ENCODE measurements around the gene ADAMTS8. TPM values are rescaled to one million over a fixed set of nuclear protein-coding genes. Genes with fewer than 3 reads are reported as not detected.

ADAMTS8 gene
- polyA plus RNA-seq, 1 of the 3 experiments (the other 2 are of a cell fraction) = not detected

DNA sequence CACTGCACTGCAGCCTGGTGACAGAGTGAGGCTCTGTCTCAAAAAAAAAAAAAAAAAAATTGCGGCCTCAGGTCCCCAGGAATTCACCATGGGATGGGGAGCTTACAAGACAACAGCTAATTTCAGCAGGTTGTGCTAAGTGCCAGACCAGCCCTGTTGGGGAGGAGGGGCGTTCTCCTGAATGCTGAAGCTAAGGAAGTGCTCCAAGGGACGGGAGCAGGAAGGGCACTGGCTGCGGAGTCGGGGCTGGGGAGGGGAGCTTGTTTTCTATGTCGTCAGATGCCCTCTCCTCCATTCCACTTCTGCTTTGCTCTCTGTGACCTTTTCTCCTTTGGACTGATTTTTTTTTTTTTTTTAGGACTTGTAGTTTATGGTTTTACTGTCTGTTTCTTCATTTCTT, 24.5 kb upstream of the ADAMTS8 start:
- WGBS (ENCODE audit: low lambda C conversion rate) = 94% methylated on average over 6 of the region's 6 CpGs
- H3K9me2 ChIP-seq = no peaks in the 10 kb centered on the region
- peaks cover 3% of the 10 kb centered on the region for H3F3A ChIP-seq (replicated peaks; ENCODE audit: insufficient read depth)
- H3K4me1 ChIP-seq (ENCODE audit: control insufficient read depth in 1 of 2, insufficient read depth in 2 of 2, low read depth in 1 of 2, low read length in 1 of 2) = peaks cover 8 to 9% of the 10 kb centered on the region in 2 experiments; a peak in 2 of 4 replicates
- POLR2A ChIA-PET = no interaction called here
- CTCF ChIA-PET = interaction anchor here (1.0 to 2.5 kb wide), 2 partner anchors 18 to 409 kb away, joined by 3 to 12 read pairs; no protein-coding TSS in a partner anchor
- no peak overlapping the region for H3K27ac ChIP-seq (ENCODE audit: low read depth in 2 of 2, low read length in 1 of 2)
- no peak overlapping the region for H3K9ac ChIP-seq
- TF ChIP-seq, protein P1, sequence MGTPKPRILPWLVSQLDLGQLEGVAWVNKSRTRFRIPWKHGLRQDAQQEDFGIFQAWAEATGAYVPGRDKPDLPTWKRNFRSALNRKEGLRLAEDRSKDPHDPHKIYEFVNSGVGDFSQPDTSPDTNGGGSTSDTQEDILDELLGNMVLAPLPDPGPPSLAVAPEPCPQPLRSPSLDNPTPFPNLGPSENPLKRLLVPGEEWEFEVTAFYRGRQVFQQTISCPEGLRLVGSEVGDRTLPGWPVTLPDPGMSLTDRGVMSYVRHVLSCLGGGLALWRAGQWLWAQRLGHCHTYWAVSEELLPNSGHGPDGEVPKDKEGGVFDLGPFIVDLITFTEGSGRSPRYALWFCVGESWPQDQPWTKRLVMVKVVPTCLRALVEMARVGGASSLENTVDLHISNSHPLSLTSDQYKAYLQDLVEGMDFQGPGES (IDR thresholded peaks at IDR 0.05; ENCODE audit: low read depth, low read length) = no peak
- TF ChIP-seq TAF1 (IDR thresholded peaks at IDR 0.05; ENCODE audit: borderline replicate concordance, low read depth, low read length) (no peak), SIN3A (IDR thresholded peaks at IDR 0.05; ENCODE audit: borderline replicate concordance, low read depth, low read length) (no peak), ELF1 (IDR thresholded peaks at IDR 0.05) (no peak), MXI1 (IDR thresholded peaks at IDR 0.05; ENCODE audit: low read depth, low read length) (no peak), POLR2AphosphoS5 (IDR thresholded peaks at IDR 0.05; ENCODE audit: low read depth, low read length) (no peak), TEAD4 (IDR thresholded peaks at IDR 0.05; ENCODE audit: borderline replicate concordance, insufficient read depth) (no peak), CHD2 (IDR thresholded peaks at IDR 0.05; ENCODE audit: low read length, partially characterized antibody) (no peak), RXRA (IDR thresholded peaks at IDR 0.05; ENCODE audit: borderline replicate concordance, low read depth) (no peak), MEF2A (IDR thresholded peaks at IDR 0.05; ENCODE audit: borderline replicate concordance, low read depth) (no peak), JUND (IDR thresholded peaks at IDR 0.05) (no peak), GATA2 (CRISPR knock-in tag; IDR thresholded peaks at IDR 0.05) (no peak), RAD21 (IDR thresholded peaks at IDR 0.05; ENCODE audit: low read length) (no peak), GABPA (IDR thresholded peaks at IDR 0.05; ENCODE audit: low read depth) (no peak), FOSL2 (IDR thresholded peaks at IDR 0.05; ENCODE audit: borderline replicate concordance, low read depth) (no peak), NRF1 (IDR thresholded peaks at IDR 0.05; ENCODE audit: low read depth, low read length) (no peak)
- TF ChIP-seq, protein P2, sequence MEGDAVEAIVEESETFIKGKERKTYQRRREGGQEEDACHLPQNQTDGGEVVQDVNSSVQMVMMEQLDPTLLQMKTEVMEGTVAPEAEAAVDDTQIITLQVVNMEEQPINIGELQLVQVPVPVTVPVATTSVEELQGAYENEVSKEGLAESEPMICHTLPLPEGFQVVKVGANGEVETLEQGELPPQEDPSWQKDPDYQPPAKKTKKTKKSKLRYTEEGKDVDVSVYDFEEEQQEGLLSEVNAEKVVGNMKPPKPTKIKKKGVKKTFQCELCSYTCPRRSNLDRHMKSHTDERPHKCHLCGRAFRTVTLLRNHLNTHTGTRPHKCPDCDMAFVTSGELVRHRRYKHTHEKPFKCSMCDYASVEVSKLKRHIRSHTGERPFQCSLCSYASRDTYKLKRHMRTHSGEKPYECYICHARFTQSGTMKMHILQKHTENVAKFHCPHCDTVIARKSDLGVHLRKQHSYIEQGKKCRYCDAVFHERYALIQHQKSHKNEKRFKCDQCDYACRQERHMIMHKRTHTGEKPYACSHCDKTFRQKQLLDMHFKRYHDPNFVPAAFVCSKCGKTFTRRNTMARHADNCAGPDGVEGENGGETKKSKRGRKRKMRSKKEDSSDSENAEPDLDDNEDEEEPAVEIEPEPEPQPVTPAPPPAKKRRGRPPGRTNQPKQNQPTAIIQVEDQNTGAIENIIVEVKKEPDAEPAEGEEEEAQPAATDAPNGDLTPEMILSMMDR (IDR thresholded peaks at IDR 0.05) = no peak
- TF ChIP-seq, protein P3, sequence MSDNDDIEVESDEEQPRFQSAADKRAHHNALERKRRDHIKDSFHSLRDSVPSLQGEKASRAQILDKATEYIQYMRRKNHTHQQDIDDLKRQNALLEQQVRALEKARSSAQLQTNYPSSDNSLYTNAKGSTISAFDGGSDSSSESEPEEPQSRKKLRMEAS (IDR thresholded peaks at IDR 0.05; ENCODE audit: low read depth) = no peak
- TF ChIP-seq, protein P4, sequence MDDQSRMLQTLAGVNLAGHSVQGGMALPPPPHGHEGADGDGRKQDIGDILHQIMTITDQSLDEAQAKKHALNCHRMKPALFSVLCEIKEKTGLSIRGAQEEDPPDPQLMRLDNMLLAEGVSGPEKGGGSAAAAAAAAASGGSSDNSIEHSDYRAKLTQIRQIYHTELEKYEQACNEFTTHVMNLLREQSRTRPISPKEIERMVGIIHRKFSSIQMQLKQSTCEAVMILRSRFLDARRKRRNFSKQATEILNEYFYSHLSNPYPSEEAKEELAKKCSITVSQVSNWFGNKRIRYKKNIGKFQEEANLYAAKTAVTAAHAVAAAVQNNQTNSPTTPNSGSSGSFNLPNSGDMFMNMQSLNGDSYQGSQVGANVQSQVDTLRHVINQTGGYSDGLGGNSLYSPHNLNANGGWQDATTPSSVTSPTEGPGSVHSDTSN (IDR thresholded peaks at IDR 0.05) = no peak
- TF ChIP-seq, protein P5, sequence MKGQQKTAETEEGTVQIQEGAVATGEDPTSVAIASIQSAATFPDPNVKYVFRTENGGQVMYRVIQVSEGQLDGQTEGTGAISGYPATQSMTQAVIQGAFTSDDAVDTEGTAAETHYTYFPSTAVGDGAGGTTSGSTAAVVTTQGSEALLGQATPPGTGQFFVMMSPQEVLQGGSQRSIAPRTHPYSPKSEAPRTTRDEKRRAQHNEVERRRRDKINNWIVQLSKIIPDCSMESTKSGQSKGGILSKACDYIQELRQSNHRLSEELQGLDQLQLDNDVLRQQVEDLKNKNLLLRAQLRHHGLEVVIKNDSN (IDR thresholded peaks at IDR 0.05; ENCODE audit: borderline replicate concordance, low read depth) = no peak
- no peak overlapping the region for H3K4me2 ChIP-seq
- DNase-seq = no peak
- no peak overlapping the region for H2AFZ ChIP-seq (ENCODE audit: low read depth)
- no peaks in the 10 kb centered on the region for H3K27me3 ChIP-seq (ENCODE audit: insufficient read depth)
- H3K36me3 ChIP-seq (replicated peaks in 1 of 2; ENCODE audit: control insufficient read depth in 1 of 2, insufficient read depth in 2 of 2, low read length in 1 of 2) = no peaks in the 10 kb centered on the region
- no peak overlapping the region for H3K4me3 ChIP-seq (ENCODE audit: low read depth in 2 of 2, low read length in 1 of 2)
- H4K20me1 ChIP-seq (ENCODE audit: insufficient read depth) = no peaks in the 10 kb centered on the region
- H3K9me3 ChIP-seq = no peaks in the 10 kb centered on the region
- H3K79me2 ChIP-seq (ENCODE audit: insufficient read depth) = no peaks in the 10 kb centered on the region; the same call in 1 of the 2 replicates
